ENCODE data around the gene GTPBP1. TPM values are rescaled to one million over a fixed set of nuclear protein-coding genes. Genes with fewer than 3 reads are reported as not detected.

GTPBP1 gene
- total RNA-seq, 4 donors from 2014 or later, result 53.1 to 79.9 (median 72.7) TPM

DNA sequence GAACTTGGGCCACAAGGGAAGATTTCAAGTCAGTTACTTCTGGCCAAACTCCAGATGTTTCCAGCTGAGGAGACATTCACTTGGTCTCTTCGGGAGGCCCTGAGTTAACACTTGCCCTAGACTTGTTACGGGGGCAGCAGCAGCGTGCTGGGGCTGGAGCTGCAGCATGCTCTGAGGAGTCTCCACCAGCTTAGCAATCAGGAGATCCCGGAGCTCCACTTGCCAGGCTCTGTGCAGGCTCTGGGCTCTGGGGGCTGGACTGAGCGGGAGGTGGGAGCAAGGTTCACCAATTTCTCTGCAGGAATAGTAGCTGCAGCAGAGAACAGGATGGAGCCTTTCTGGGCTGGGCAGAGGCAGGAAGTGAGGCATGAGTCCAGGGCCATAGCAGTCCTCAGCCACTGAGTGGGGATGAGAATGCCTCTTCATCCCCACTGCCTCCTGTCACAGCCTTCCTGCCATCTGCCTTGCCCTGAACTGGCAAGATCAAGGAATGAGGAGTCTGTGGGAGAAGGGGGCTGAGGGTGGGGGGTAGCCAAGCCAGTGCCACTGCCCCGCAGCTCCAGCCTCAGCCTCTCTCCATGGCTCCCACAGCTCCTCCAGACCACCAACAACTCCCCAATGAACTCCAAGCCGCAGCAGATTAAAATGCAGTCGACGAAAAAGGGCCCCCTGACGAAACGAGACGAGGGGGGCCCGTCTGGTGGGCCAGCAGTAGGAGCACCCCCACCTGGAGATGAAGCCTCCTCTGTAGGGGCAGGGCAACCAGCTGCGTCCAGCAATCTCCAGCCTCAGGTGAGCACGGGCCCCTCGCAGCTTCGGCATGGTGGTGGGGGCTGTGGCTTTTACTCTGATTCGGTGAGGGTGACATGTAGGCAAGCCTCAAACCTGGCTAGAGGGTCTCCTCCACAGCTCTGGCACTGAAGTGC is 23.4 kb downstream of the GTPBP1 start:
- TF ChIP-seq POLR2A (IDR thresholded peaks at IDR 0.05), result no peak
- no peak for TF ChIP-seq CTCF (IDR thresholded peaks at IDR 0.05)
- no peak overlapping the region for H3K4me3 ChIP-seq (ENCODE audit: low read depth, poor library complexity, severe bottlenecking)
- intact Hi-C loops (cut with DNase I; ENCODE audit: low total_unique reads), result no loop called here
- WGBS, 2 donors, result 85 to 86% methylated on average over 11 to 18 of the region's 18 CpGs
- DNase-seq (ENCODE audit: low spot score in 2 of 2), result no peak

- TF ChIP-seq POLR2A (IDR thresholded peaks at IDR 0.05), result no peak
- no peak for TF ChIP-seq CTCF (IDR thresholded peaks at IDR 0.05)
- WGBS, 2 donors, result 84 to 91% methylated on average over 6 of the region's 6 CpGs
- DNase-seq (ENCODE audit: low spot score in 2 of 2), result no peak
- no peak overlapping the region for H3K4me3 ChIP-seq (ENCODE audit: low read depth, poor library complexity, severe bottlenecking)
- intact Hi-C loops (cut with DNase I; ENCODE audit: low total_unique reads), result no loop called here
Measured at GRCh38 chr22:38729946-38730345, 24.2 kb downstream of the GTPBP1 start.

- TF ChIP-seq POLR2A (IDR thresholded peaks at IDR 0.05), result no peak
- TF ChIP-seq CTCF (IDR thresholded peaks at IDR 0.05), result no peak
- intact Hi-C loops (cut with DNase I; ENCODE audit: low total_unique reads), result no loop called here
- no peak overlapping the region for H3K4me3 ChIP-seq (ENCODE audit: low read depth, poor library complexity, severe bottlenecking)
- no peak for DNase-seq (ENCODE audit: low spot score in 2 of 2)
- 88 to 97% methylated on average over 11 to 12 of the region's 13 CpGs for WGBS, 2 donors
Measured at GRCh38 chr22:38730411-38730871, 24.7 kb downstream of the GTPBP1 start.

DNA sequence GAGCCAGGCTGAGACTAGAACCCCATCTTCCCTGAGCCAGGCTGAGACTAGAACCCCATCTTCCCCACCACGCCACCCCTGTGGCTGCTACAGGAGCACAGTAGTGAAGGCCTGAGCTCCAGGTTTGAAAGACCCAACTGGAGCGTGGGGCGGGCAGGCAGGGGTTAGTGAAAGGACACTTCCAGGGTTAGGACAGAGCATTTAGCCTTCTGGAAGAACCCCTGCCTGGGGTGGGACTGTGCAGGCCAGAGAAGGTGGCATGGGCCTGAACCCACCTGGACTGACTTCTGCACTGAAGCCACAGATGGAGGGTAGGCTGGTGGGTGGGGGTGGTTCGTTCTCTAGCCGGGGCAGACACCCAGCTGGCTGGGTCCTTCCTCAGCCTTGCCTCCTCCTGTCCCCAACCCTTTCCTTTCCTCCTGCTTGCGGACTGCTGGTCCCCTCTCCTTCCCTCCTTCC is 26.0 kb downstream of the GTPBP1 start:
- TF ChIP-seq CTCF (IDR thresholded peaks at IDR 0.05), result no peak
- TF ChIP-seq POLR2A (IDR thresholded peaks at IDR 0.05), result no peak
- no peak overlapping the region for H3K4me3 ChIP-seq (ENCODE audit: low read depth, poor library complexity, severe bottlenecking)
- DNase-seq (ENCODE audit: low spot score in 2 of 2), result no peak
- WGBS, 2 donors, result 73 to 86% methylated on average over 6 of the region's 6 CpGs
- intact Hi-C loops (cut with DNase I; ENCODE audit: low total_unique reads), result no loop called here

- DNase-seq (ENCODE audit: low spot score in 2 of 2), result no peak
- H3K4me3 ChIP-seq (ENCODE audit: low read depth, poor library complexity, severe bottlenecking), result no peak overlapping the region
- TF ChIP-seq POLR2A (IDR thresholded peaks at IDR 0.05) (no peak), CTCF (IDR thresholded peaks at IDR 0.05) (no peak)
- intact Hi-C loops (cut with DNase I; ENCODE audit: low total_unique reads), result no loop called here
- 50 to 58% methylated on average over 12 to 13 of the region's 13 CpGs for WGBS, 2 donors
Measured at GRCh38 chr22:38732251-38732815, 26.6 kb downstream of the GTPBP1 start.

Measured in lower leg skin (tissue), 4 donors.